ENCODE measurements around the gene LVRN. TPM values are rescaled to one million over a fixed set of nuclear protein-coding genes. Genes with fewer than 3 reads are reported as not detected.

LVRN gene
- polyA plus RNA-seq, 4 donors = 0.51 to 1.7 (median 1.0) TPM

Other genes with a start within 250 kb of the LVRN start
- 10 to 100 TPM; 19.2 to 26.7 (median 24.5) TPM for gene CDO1, start 145.8 kb upstream of the LVRN start, polyA plus RNA-seq (ENCODE audit: insufficient read length in 4 of 4)
- gene ATG12, start 120.9 kb upstream of the LVRN start, polyA plus RNA-seq (ENCODE audit: insufficient read length in 4 of 4) = 10 to 100 TPM; 44.8 to 64.2 (median 52.4) TPM
- 100 to 1,000 TPM; 102 to 128 (median 119) TPM for gene AP3S1, start 120.5 kb upstream of the LVRN start, polyA plus RNA-seq (ENCODE audit: insufficient read length in 4 of 4)
- gene ARL14EPL, start 70.0 kb downstream of the LVRN start, polyA plus RNA-seq (ENCODE audit: insufficient read length in 4 of 4) = not detected
- gene COMMD10, start 122.5 kb downstream of the LVRN start, polyA plus RNA-seq (ENCODE audit: insufficient read length in 4 of 4) = 10 to 100 TPM; 53.9 to 63.6 (median 59.2) TPM

All from left renal cortex interstitium (tissue), 4 donors.